ENCODE results near the gene MAPK4.

Gene MAPK4

GRCh38 chr18:50630895-50631294 is 71.0 kb downstream of the MAPK4 start:
- no peak for DNase-seq (ENCODE audit: low read depth in 2 of 2)
- TF ChIP-seq, protein P1, sequence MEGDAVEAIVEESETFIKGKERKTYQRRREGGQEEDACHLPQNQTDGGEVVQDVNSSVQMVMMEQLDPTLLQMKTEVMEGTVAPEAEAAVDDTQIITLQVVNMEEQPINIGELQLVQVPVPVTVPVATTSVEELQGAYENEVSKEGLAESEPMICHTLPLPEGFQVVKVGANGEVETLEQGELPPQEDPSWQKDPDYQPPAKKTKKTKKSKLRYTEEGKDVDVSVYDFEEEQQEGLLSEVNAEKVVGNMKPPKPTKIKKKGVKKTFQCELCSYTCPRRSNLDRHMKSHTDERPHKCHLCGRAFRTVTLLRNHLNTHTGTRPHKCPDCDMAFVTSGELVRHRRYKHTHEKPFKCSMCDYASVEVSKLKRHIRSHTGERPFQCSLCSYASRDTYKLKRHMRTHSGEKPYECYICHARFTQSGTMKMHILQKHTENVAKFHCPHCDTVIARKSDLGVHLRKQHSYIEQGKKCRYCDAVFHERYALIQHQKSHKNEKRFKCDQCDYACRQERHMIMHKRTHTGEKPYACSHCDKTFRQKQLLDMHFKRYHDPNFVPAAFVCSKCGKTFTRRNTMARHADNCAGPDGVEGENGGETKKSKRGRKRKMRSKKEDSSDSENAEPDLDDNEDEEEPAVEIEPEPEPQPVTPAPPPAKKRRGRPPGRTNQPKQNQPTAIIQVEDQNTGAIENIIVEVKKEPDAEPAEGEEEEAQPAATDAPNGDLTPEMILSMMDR (IDR thresholded peaks at IDR 0.05; ENCODE audit: low read depth, low read length) = no peak
- no peak overlapping the region for H3K4me3 ChIP-seq (replicated peaks in 1 of 2; ENCODE audit: low read depth in 2 of 2, low read length in 2 of 2)

DNA sequence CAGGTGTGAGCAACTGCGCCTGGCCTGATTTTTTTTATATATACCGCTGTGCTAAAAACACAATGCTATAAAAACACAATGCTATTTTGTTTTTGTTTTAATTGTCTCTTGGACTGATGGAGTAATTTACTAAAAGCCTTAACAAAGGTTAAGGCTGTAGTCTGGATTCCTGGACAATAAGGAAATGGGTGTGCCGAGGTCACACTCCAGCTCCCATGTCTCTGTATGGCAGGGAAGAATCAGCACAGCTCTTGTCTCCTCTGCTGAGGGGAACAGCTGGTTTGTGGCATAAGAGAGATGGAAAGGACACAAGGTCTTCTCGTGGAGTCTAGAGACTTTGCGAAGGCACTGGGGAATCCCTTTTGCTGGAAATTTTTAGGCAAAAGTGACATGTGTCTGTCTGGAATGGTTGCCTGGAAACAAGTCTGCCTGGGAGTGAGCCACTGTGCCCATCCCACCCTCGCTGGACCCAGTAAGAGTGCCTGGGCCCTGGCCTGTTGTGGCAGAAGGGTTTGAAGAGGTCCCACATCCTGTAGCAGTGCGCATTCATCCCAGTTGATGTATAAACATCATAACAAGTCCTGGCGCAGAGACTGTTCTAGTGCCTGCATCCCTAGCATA is 73.1 kb downstream of the MAPK4 start:
- H3K4me3 ChIP-seq (replicated peaks in 1 of 2; ENCODE audit: low read depth in 2 of 2, low read length in 2 of 2) = no peak overlapping the region
- DNase-seq (ENCODE audit: low read depth in 2 of 2) = no peak
- TF ChIP-seq, protein P1 (IDR thresholded peaks at IDR 0.05; ENCODE audit: low read depth, low read length) = no peak

DNA sequence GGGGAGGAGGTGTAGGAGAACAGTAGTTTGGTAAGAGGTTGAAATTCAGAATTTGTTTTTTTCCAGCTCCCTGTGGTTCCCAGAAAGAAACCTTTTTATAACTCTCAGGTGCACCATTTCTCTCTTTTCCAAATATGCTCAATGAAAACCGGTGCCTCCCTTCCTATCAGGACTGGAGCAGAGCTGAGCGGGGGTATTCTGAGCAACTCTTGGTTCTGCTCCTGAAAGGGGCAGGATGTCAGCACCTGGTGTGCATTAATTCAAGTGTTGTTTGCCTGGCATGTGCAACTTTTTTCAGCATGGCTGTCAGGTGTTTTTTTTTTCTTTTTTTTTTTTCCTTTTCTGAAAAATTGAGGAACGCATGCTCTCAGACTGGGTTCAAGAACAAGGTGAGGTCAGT is 74.1 kb downstream of the MAPK4 start:
- TF ChIP-seq, protein P1 (IDR thresholded peaks at IDR 0.05; ENCODE audit: low read depth, low read length) = no peak
- DNase-seq (ENCODE audit: low read depth in 2 of 2) = no peak
- H3K4me3 ChIP-seq (replicated peaks in 1 of 2; ENCODE audit: low read depth in 2 of 2, low read length in 2 of 2) = no peak overlapping the region

GRCh38 chr18:50636366-50637057 is 76.6 kb downstream of the MAPK4 start:
- TF ChIP-seq, protein P1 (IDR thresholded peaks at IDR 0.05; ENCODE audit: low read depth, low read length) = no peak
- H3K4me3 ChIP-seq (replicated peaks in 1 of 2; ENCODE audit: low read depth in 2 of 2, low read length in 2 of 2) = no peak overlapping the region
- no peak for DNase-seq (ENCODE audit: low read depth in 2 of 2)

DNA sequence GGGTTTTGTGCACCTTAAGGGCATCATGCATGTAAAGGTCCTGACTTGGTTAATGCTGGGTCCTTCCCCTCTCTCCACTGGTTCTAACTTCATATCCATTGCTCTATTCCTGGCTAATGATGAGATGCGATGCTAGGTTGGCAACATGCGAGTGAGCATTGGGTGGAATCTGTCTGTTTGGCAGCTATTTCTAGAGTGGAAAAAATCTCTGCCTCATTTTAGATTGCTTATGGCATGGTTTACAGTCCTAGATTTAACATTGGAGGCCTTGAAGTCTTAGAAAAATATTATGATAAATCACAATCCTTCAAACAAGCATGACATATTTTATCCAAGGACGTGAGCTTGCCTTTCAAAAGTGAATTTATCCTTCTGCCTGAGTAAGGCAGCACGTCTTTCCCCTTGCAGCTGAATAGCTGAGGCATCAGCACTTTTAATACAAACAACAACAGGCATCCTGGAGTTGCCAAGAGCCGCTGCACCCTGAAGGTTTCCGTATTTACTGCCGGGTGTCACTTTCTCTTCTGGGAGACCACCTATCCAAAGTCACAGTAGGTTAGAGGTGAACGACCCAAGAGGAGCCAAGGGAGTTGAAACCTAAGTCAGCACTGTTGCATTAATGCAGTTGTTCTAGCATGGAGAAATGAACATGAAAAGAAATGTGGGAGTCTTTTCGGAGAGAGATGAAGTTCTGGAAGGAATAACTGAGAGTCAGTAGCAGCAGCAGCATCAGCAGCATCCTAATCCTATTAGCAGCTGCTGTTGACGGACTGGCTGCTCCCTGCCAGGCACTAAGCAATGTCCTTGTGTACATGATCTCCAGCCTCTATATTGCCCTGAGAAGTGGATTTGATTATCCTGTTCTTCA is 78.4 kb downstream of the MAPK4 start:
- TF ChIP-seq, protein P1 (IDR thresholded peaks at IDR 0.05; ENCODE audit: low read depth, low read length) = no peak
- H3K4me3 ChIP-seq (replicated peaks in 1 of 2; ENCODE audit: low read depth in 2 of 2, low read length in 2 of 2) = no peak overlapping the region
- no peak for DNase-seq (ENCODE audit: low read depth in 2 of 2)

GRCh38 chr18:50638884-50639420 is 79.1 kb downstream of the MAPK4 start:
- TF ChIP-seq, protein P1 (IDR thresholded peaks at IDR 0.05; ENCODE audit: low read depth, low read length) = no peak
- H3K4me3 ChIP-seq (replicated peaks in 1 of 2; ENCODE audit: low read depth in 2 of 2, low read length in 2 of 2) = no peak overlapping the region
- no peak for DNase-seq (ENCODE audit: low read depth in 2 of 2)

Measured in cardiac fibroblast (primary cell).